ENCODE results near the gene ABCA1. TPM values are rescaled to one million over a fixed set of nuclear protein-coding genes. Genes with fewer than 3 reads are reported as not detected.
"Not testable (repeated sequence)": the region's sequence is repeated elsewhere in the genome, so short reads cannot be mapped to it uniquely, and the experiment has no call there.

The ABCA1 gene
- polyA plus RNA-seq, 3 donors from 2014 or later = 0.09 to 0.10 TPM; not detected in 1

DNA sequence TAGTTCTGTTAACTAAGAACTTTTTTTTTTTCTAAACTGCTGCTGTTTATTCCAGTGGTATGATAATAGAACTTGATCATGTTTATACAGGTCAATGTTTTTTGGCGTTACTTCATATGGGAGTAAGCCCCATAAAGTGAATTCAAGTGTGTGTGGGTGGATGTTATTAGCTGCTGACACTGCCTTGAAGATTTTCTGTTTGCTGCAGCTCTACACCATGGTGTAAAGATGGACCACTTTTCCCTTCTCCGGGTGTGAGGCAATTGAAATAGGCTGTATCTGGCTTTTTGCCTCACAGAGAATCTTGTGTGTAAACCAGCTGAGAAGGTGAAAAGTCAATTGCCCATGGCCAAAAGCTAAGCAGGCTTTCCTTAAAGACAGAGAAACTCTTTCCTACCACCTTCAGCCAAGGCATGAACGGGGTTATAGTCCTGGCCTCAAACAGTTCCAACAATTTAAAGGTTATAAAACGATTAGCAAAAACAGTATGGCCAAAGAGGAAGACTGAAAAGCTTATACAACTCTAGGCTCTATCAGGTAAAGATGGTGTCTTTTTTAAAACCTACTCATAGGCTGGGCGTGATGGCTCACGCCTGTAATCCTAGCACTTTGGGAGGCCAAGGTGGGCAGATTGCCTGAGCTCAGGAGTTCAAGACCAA, 33.9 kb upstream of the ABCA1 start:
- no peaks in the 10 kb centered on the region for H3K36me3 Mint-ChIP-seq
- no peak overlapping the region for H3K4me3 Mint-ChIP-seq
- DNase-seq = no peak
- peaks cover 2 to 8% (median 7%) of the 10 kb centered on the region in 3 donors for H3K27me3 Mint-ChIP-seq (ENCODE audit: low read depth in 3 of 3)
- no peak overlapping the region for H3K27ac Mint-ChIP-seq
- H3K9me3 Mint-ChIP-seq = no peaks in the 10 kb centered on the region
- H3K4me1 Mint-ChIP-seq = peaks cover 0 to 3% of the 10 kb centered on the region in 2 donors

DNA sequence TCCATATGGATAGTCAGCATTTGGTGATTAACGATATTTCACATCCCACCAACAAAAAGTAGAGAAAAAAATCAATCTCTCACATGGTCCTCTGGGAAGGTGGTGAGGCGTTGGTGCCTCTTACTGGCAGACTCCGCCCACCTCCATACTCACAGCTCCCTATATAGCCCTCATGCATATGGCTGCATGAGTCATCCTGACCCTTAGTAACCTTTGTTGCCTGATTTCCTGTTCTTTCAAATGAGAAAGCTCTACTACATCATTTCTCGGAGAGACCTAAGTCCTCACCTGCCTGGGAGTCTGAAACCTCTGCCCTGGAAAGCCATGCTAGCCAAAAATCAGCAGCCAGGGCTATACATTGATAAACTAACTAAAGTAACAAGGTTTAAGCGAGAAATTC, 33.3 kb upstream of the ABCA1 start:
- Mint-ChIP-seq H3K27ac (no peak overlapping the region), H3K9me3 (no peaks in the 10 kb centered on the region), H3K27me3 (ENCODE audit: low read depth in 3 of 3) (peaks cover 2 to 8% (median 7%) of the 10 kb centered on the region in 3 donors), H3K4me3 (no peak overlapping the region), H3K4me1 (peaks cover 0 to 3% of the 10 kb centered on the region in 2 donors), H3K36me3 (no peaks in the 10 kb centered on the region)
- no peak for DNase-seq

DNA sequence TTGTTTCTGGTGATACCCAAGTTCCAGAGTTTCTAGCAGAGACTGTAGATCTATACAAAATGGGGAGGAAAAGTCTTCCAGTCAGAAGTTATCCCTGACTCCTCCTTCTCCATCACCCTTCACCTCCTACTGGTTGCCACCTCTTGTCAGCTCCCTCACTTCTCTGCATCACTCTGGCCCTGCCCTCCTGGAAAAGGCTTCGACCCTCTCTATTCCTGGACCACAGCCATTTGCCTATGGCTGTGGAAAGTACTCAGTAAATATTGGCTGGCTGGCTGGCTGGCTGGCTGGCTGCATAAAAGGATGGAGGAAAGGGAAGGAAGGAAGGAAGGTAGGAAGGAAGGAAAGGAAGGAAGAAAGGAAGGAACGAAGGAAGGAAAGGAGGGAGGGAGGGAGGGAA, 32.7 kb upstream of the ABCA1 start:
- Mint-ChIP-seq H3K4me3 (no peak overlapping the region), H3K27me3 (ENCODE audit: low read depth in 3 of 3) (peaks cover 2 to 8% (median 7%) of the 10 kb centered on the region in 3 donors), H3K27ac (no peak overlapping the region), H3K9me3 (no peaks in the 10 kb centered on the region), H3K36me3 (no peaks in the 10 kb centered on the region), H3K4me1 (peaks cover 0 to 3% of the 10 kb centered on the region in 2 donors)
- no peak for DNase-seq

DNA sequence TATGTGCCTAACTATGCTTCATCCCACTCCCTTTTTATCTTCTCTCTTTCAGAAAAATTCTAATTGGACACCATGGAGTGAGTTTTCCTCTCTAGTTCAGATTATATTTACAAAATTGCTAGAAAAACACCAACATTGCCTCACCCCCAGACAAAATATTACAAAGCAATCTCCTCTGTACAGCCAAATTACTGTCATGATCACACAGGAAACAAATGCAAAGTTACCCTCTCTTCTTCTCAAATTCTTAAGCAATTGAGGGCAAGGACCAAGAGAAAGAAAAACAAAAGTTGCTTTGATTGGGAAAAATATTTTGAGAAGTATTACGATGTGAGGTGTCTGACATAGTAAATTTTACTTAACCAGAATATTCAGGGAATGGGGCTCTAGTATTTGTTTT, 30.8 kb upstream of the ABCA1 start:
- no peak overlapping the region for H3K4me3 Mint-ChIP-seq
- no peak overlapping the region for H3K27ac Mint-ChIP-seq
- peaks cover 0 to 3% of the 10 kb centered on the region in 2 donors for H3K4me1 Mint-ChIP-seq
- no peaks in the 10 kb centered on the region for H3K36me3 Mint-ChIP-seq
- no peak for DNase-seq
- H3K27me3 Mint-ChIP-seq (ENCODE audit: low read depth in 3 of 3) = peaks cover 2 to 9% (median 7%) of the 10 kb centered on the region in 3 donors
- no peaks in the 10 kb centered on the region for H3K9me3 Mint-ChIP-seq

DNA sequence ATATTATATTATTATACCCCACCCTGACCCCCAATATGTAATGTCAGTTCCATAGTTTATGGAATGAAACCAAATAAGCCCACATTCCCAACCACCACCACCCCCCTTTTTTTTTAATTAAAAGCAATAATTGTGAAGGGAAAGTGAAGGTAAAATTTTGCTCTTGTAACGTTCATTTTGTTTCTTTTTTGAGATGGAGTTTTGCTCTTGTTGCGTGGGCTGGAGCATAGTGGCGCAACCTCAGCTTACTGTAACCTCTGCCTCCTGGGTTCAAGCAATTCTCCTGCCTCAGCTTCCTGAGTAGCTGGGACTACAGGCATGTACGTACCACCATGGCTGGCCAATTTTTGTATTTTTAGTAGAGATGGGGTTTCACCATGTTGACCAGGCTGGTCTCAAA, 30.1 kb upstream of the ABCA1 start:
- not testable (repeated sequence) for DNase-seq; H3K9me3 Mint-ChIP-seq; H3K36me3 Mint-ChIP-seq; H3K27me3 Mint-ChIP-seq (ENCODE audit: low read depth in 3 of 3); H3K4me3 Mint-ChIP-seq; H3K4me1 Mint-ChIP-seq; H3K27ac Mint-ChIP-seq

DNA sequence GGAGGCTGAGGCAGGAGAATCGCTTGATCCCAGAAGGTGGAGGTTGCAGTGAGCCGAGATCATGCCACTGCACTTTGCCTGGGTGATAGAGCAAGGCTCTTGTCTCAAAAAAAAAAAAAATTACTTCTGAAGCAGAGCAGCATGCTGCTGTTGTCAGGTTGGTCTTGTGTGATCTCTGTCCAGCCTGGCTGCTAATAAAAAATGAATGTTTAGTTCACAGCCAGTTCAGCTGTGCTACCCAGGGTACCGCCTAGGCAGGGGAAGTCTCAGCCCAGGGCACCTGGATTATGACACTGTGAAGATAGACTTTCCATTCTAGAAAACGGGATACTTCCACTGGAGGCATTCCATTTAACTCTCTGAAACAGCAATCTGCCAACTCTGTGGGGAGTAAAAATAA, 23.5 kb upstream of the ABCA1 start:
- H3K36me3 Mint-ChIP-seq = no peaks in the 10 kb centered on the region
- H3K4me3 Mint-ChIP-seq = no peak overlapping the region
- no peak for DNase-seq
- peaks cover 0 to 4% (median 2%) of the 10 kb centered on the region in 3 donors for H3K27me3 Mint-ChIP-seq (ENCODE audit: low read depth in 3 of 3)
- no peak overlapping the region for H3K27ac Mint-ChIP-seq
- H3K4me1 Mint-ChIP-seq = no peaks in the 10 kb centered on the region
- no peaks in the 10 kb centered on the region for H3K9me3 Mint-ChIP-seq

DNA sequence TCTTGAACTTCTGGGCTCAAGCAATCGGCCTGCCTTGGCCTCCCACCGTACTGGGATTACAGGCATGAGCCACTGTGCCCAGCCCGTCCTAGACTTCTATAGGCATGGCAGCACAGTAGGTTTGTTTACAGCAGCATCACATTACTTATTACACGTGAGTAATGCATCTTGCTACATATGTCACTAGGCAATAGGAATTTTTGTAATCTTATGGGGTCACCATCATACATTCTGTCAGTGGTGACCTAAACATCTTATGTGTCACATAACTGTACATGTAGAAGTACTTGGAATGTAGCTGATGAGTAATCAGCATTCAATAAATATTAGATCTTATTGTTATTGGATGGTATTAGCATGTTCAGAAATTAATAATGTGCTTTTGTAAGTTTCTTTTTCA, 22.9 kb upstream of the ABCA1 start:
- Mint-ChIP-seq H3K4me1 (no peaks in the 10 kb centered on the region), H3K27me3 (ENCODE audit: low read depth in 3 of 3) (peaks cover 0 to 4% (median 2%) of the 10 kb centered on the region in 3 donors), H3K4me3 (no peak overlapping the region), H3K9me3 (no peaks in the 10 kb centered on the region), H3K27ac (no peak overlapping the region), H3K36me3 (no peaks in the 10 kb centered on the region)
- no peak for DNase-seq

DNA sequence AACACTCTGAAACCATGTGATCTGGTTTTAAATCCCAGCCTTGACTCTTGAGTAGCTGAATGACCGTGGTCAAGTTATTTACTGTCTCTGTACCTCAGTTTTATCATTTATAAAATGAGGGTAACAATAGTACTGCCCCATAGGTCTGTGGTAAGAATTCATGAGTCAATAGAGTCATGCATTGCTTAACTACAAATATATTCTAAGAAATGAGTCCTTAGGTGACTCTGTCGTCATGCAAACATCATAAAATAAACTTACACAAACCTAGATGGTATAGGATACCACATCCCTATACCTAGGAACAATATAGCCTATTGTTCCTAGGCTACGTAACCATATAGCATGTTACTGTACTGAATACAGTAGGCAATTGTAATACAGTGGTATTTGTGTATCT, 20.3 kb upstream of the ABCA1 start:
- Mint-ChIP-seq H3K9me3 (no peaks in the 10 kb centered on the region), H3K4me1 (no peaks in the 10 kb centered on the region), H3K4me3 (no peak overlapping the region), H3K36me3 (no peaks in the 10 kb centered on the region), H3K27me3 (ENCODE audit: low read depth in 3 of 3) (peaks cover 2 to 4% (median 2%) of the 10 kb centered on the region in 3 donors), H3K27ac (no peak overlapping the region)
- DNase-seq = no peak

DNA sequence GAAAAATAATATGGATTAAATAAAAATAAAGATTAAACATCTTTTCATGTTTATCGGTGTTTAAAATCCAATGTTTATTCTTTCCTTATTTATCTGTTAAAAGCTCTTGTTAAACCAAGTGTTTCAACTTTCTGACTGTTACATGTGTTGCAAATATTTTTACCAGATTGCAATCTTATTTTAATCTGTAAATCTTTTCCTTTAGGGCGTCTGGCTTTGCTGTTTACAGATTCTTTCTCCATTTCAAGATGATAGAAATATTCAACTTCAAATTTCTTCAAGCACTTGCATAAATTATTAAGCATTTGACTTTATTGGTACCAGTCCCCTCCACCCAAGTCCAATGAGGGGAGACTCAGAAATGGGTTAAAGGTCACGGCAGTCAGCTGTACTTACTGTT, 16.9 kb upstream of the ABCA1 start:
- no peaks in the 10 kb centered on the region for H3K36me3 Mint-ChIP-seq
- no peak for DNase-seq
- H3K4me1 Mint-ChIP-seq = no peaks in the 10 kb centered on the region
- no peak overlapping the region for H3K4me3 Mint-ChIP-seq
- H3K27ac Mint-ChIP-seq = no peak overlapping the region
- peaks cover 0 to 4% (median 2%) of the 10 kb centered on the region in 3 donors for H3K27me3 Mint-ChIP-seq (ENCODE audit: low read depth in 3 of 3)
- no peaks in the 10 kb centered on the region for H3K9me3 Mint-ChIP-seq

DNA sequence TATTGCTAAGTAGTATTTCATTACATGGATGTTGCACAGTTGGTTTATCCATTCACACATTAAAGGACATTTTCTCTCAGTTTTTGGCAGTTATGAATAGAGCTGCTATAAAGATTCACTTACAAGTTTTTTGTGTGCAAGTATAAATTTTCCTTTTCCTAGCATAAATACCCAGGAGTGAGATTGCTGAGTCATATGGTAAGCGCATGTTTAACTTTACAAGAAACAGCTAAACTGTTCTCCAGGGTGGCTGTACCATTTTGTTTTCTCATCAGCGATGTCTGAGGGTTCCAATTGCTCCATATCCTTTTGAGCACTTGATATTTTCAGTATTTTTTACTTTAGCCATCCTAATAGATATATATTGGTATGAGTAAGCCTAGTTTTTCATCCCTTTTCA, 16.4 kb upstream of the ABCA1 start:
- H3K9me3 Mint-ChIP-seq = no peaks in the 10 kb centered on the region
- H3K36me3 Mint-ChIP-seq = no peaks in the 10 kb centered on the region
- H3K4me3 Mint-ChIP-seq = no peak overlapping the region
- no peak overlapping the region for H3K27ac Mint-ChIP-seq
- H3K4me1 Mint-ChIP-seq = no peaks in the 10 kb centered on the region
- no peak for DNase-seq
- peaks cover 0 to 4% (median 2%) of the 10 kb centered on the region in 3 donors for H3K27me3 Mint-ChIP-seq (ENCODE audit: low read depth in 3 of 3)

DNA sequence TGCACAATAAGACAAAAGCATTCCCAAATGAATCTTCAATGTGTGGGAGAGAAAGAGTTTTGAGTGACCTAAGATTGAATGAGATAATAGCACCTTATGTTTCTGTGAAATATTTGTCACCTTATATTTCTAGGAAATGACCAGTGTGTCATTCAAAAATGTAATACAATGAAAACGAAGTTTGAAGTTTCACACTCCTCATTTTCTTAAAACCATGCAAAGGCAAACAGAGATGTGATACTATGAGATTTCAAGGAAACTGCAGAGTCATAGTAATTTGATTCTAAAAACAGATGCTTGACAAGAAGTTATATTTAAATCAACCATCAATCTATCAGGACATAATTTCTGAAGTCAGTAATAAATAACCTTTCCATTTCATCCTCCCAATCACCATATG, 13.6 kb upstream of the ABCA1 start:
- H3K4me3 Mint-ChIP-seq = no peak overlapping the region
- no peaks in the 10 kb centered on the region for H3K4me1 Mint-ChIP-seq
- H3K27me3 Mint-ChIP-seq (ENCODE audit: low read depth in 3 of 3) = peaks cover 0 to 5% (median 5%) of the 10 kb centered on the region in 3 donors
- H3K36me3 Mint-ChIP-seq = no peaks in the 10 kb centered on the region
- no peak for DNase-seq
- no peaks in the 10 kb centered on the region for H3K9me3 Mint-ChIP-seq
- H3K27ac Mint-ChIP-seq = no peak overlapping the region

DNA sequence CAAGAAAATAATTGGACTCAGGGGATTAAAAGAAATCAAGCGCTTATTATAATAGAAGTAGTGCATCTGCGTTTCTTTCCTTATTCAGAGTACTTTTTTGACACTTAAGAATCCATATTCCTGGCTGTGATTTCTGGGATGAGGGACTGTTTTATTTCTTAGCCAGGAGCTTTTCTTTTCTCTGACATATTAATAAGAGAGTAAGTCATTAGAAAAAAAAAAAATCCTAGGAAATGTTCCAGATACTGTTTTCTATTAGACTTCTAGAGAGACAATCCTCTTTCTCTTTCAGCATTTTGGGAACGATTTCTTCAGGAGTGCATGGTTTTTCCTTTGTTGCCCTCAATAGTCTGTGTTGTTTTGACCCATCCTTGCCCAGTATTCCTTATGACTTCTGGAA, 8.3 kb upstream of the ABCA1 start:
- Mint-ChIP-seq H3K9me3 (no peaks in the 10 kb centered on the region), H3K4me3 (no peak overlapping the region), H3K27ac (no peak overlapping the region), H3K4me1 (peaks cover 7 to 13% of the 10 kb centered on the region in 2 donors), H3K27me3 (ENCODE audit: low read depth in 3 of 3) (peaks cover 2 to 7% (median 4%) of the 10 kb centered on the region in 3 donors), H3K36me3 (no peaks in the 10 kb centered on the region)
- DNase-seq = no peak

DNA sequence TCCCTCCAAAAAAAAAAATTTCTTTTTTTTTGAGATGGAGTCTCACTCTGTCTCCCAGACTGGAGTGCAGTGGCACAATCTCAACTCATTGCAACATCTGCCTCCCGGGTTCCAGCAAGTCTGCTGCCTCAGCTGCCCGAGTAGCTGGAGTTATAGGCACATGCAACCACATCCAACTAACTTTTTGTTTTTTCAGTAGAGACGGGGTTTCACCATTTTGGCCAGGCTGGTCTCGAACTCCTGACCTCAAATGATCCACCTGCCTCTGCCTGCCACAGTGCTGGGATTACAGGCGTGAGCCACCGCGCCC, 7.5 kb upstream of the ABCA1 start:
- not testable (repeated sequence) for H3K36me3 Mint-ChIP-seq, H3K9me3 Mint-ChIP-seq, H3K27ac Mint-ChIP-seq, DNase-seq, H3K4me3 Mint-ChIP-seq
- Mint-ChIP-seq H3K27me3 (ENCODE audit: low read depth in 3 of 3) (peaks cover 2 to 11% (median 5%) of the 10 kb centered on the region in 3 donors), H3K4me1 (peaks cover 7 to 13% of the 10 kb centered on the region in 2 donors)

DNA sequence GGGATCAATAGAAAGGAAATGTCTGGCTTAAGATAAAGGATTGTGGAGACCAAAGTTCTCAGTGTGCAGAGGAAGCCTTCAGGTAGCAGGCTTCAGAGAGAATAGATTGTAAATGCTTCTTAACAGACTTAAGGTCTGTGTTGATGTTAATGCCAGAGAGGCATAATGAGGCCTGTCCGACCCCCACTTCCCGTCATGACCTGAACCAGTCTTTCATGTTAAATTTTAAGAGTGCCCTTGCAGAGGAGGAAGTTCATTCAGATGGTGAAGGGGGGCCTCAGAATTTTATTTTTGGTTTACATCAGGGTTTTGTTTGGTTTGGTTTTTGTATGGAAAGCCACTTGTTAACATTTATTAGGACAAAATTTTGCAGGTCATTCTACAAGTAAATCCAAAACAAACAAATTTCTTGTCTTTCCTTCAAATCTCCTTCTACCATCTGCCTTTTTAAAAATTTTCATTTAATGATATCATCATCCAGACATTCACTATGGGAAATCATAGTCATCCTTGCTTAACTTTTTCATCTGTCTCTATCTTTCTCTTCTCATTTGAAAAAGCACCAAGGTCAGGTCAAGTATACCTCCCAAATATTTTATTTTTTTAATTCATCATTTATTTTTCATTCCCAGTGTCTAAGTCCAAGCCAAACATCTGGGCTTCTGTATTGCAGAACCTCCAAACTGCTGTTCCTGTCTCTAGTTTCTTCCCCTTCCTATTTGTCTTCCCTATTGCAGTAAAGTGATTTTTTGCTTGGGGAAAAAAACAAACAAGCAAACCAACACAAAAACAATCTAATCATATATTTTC, 6.9 kb upstream of the ABCA1 start:
- Mint-ChIP-seq H3K4me1 (peaks cover 7 to 13% of the 10 kb centered on the region in 2 donors), H3K36me3 (no peaks in the 10 kb centered on the region), H3K4me3 (no peak overlapping the region), H3K27ac (no peak overlapping the region), H3K27me3 (ENCODE audit: low read depth in 3 of 3) (peaks cover 5 to 11% (median 7%) of the 10 kb centered on the region in 3 donors), H3K9me3 (no peaks in the 10 kb centered on the region)
- no peak for DNase-seq

DNA sequence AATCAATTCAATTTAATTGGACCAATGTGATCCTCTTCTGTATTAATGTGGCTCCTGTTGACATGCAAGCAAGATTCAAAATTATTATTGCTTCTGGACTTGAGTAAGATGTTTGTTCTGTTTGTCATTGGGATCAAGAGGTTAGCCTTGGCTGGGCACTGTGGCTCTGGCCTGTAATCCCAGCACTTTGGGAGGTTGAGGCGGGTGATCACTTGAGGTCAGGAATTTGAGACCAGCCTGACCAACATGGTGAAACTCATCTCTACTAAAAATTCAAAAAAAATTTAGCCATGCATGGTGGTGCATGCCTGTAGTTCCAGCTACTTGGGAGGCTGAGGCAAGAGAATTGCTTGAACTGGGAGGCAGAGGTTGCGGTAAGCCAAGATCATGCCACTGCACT, 5.1 kb upstream of the ABCA1 start:
- H3K36me3 Mint-ChIP-seq, H3K4me3 Mint-ChIP-seq: not testable (repeated sequence)
- H3K4me1 Mint-ChIP-seq = peaks cover 10 to 19% of the 10 kb centered on the region in 2 donors

More for the DNA sequence above, 5.1 kb upstream of the ABCA1 start:
- not testable (repeated sequence) for DNase-seq, H3K9me3 Mint-ChIP-seq, H3K27ac Mint-ChIP-seq
- peaks cover 5 to 11% (median 11%) of the 10 kb centered on the region in 3 donors for H3K27me3 Mint-ChIP-seq (ENCODE audit: low read depth in 3 of 3)

All from immature natural killer cell (primary cell).